GM21825 (cell line): ENCODE data around the gene ZBTB24.

ENCODE experiments used
- ATAC-seq: cut with Tn5 transposase; IDR thresholded peaks from one replicate; pipeline ENCODE4 v1.9.1; 2021; ENCODE audit warnings: mild to moderate bottlenecking, moderate library complexity; ENCODE audit not compliant: unreplicated experiment

The ZBTB24 gene

GRCh38 chr6:109503327-109504224, 20.6 kb upstream of the ZBTB24 start:
- ATAC-seq: no peak

- no peak for ATAC-seq
Observed at GRCh38 chr6:109498936-109499335, 15.9 kb upstream of the ZBTB24 start.

- no peak for ATAC-seq
Observed at GRCh38 chr6:109498052-109498451, 15.0 kb upstream of the ZBTB24 start.

GRCh38 chr6:109496036-109496772, 13.2 kb upstream of the ZBTB24 start:
- ATAC-seq: no peak

GRCh38 chr6:109493865-109494264, 10.8 kb upstream of the ZBTB24 start:
- ATAC-seq: no peak

GRCh38 chr6:109491207-109491938, 8.4 kb upstream of the ZBTB24 start:
- no peak for ATAC-seq

GRCh38 chr6:109490713-109491112, 7.7 kb upstream of the ZBTB24 start:
- ATAC-seq: no peak

- ATAC-seq: no peak
Observed at GRCh38 chr6:109488001-109488400, 5.0 kb upstream of the ZBTB24 start.

GRCh38 chr6:109486068-109486467, 3.0 kb upstream of the ZBTB24 start:
- ATAC-seq: no peak

- ATAC-seq: no peak
Observed at GRCh38 chr6:109485266-109485935, 2.4 kb upstream of the ZBTB24 start.

GRCh38 chr6:109484122-109484521, 1.1 kb upstream of the ZBTB24 start:
- no peak for ATAC-seq

GRCh38 chr6:109483735-109484057, 677 bp upstream of the ZBTB24 start:
- no peak for ATAC-seq

- no peak for ATAC-seq
Observed at GRCh38 chr6:109480993-109481480, 2.0 kb downstream of the ZBTB24 start.

GRCh38 chr6:109478841-109479624, 4.0 kb downstream of the ZBTB24 start:
- ATAC-seq: no peak

- ATAC-seq: no peak
Observed at GRCh38 chr6:109478222-109478805, 4.7 kb downstream of the ZBTB24 start.

- ATAC-seq: peak; percentile 49
Observed at GRCh38 chr6:109477725-109478124, 5.3 kb downstream of the ZBTB24 start.

GRCh38 chr6:109477184-109477583, 5.8 kb downstream of the ZBTB24 start:
- no peak for ATAC-seq

- ATAC-seq: no peak
Observed at GRCh38 chr6:109475625-109476024, 7.4 kb downstream of the ZBTB24 start.

- no peak for ATAC-seq
Observed at GRCh38 chr6:109474995-109475394, 8.0 kb downstream of the ZBTB24 start.

GRCh38 chr6:109473120-109473519, 9.9 kb downstream of the ZBTB24 start:
- ATAC-seq: no peak
